ENCODE results near the gene THPO. TPM values are rescaled to one million over a fixed set of nuclear protein-coding genes. Genes with fewer than 3 reads are reported as not detected.

THPO gene
- total and polyA plus RNA-seq, 4 donors = 0.17 to 0.31 (median 0.20) TPM

GRCh38 chr3:184333700-184334099, 44.3 kb downstream of the THPO start:
- no peak overlapping the region for H3K9ac ChIP-seq (ENCODE audit: insufficient read depth in 1 of 2, low read length in 2 of 2)
- ATAC-seq (ENCODE audit: insufficient read depth, low FRiP score) = no peak

GRCh38 chr3:184333190-184333589, 44.8 kb downstream of the THPO start:
- Histone ChIP-seq H3K4me1 (ENCODE audit: control insufficient read depth in 5 of 5, insufficient read depth in 5 of 5, low read length in 5 of 5) (peaks cover under 1 to 20% (median 17%) of the 10 kb centered on the region in 5 donors), H3K9me3 (ENCODE audit: control insufficient read depth in 4 of 4, insufficient read depth in 3 of 4, low read length in 3 of 4) (no peaks in the 10 kb centered on the region), H3K36me3 (ENCODE audit: control insufficient read depth in 4 of 4, insufficient read depth in 4 of 4, low read length in 4 of 4) (peaks cover 26 to 49% (median 41%) of the 10 kb centered on the region in 4 donors), H3K27me3 (ENCODE audit: control insufficient read depth in 3 of 3, insufficient read depth in 3 of 3, low read length in 2 of 3) (no peaks in the 10 kb centered on the region), H3K4me3 (no peak overlapping the region), H3K27ac (ENCODE audit: low read depth in 1 of 2, low read length in 1 of 2) (peak overlapping the region in 1 of 2 donors; percentile 35), H3K9ac (ENCODE audit: insufficient read depth in 1 of 2, low read length in 2 of 2) (no peak overlapping the region)
- no peak for DNase-seq
- ATAC-seq (ENCODE audit: insufficient read depth, low FRiP score) = no peak
- no peak for TF ChIP-seq CTCF (IDR thresholded peaks at IDR 0.05; ENCODE audit: control extremely low read depth, extremely low read depth)
- 88 to 92% methylated on average over 6 of the region's 6 CpGs for WGBS, 2 donors

More at GRCh38 chr3:184333700-184334099, 44.3 kb downstream of the THPO start:
- Histone ChIP-seq H3K9me3 (ENCODE audit: control insufficient read depth in 4 of 4, insufficient read depth in 3 of 4, low read length in 3 of 4) (no peaks in the 10 kb centered on the region), H3K27me3 (ENCODE audit: control insufficient read depth in 3 of 3, insufficient read depth in 3 of 3, low read length in 2 of 3) (no peaks in the 10 kb centered on the region), H3K4me1 (ENCODE audit: control insufficient read depth in 5 of 5, insufficient read depth in 5 of 5, low read length in 5 of 5) (peaks cover 3 to 25% (median 17%) of the 10 kb centered on the region in 5 donors), H3K27ac (ENCODE audit: low read depth in 1 of 2, low read length in 1 of 2) (peak overlapping the region in 1 of 2 donors; percentile 0), H3K36me3 (ENCODE audit: control insufficient read depth in 4 of 4, insufficient read depth in 4 of 4, low read length in 4 of 4) (peaks cover 21 to 44% (median 36%) of the 10 kb centered on the region in 4 donors), H3K4me3 (no peak overlapping the region)
- 86 to 87% methylated on average over 3 of the region's 3 CpGs for WGBS, 2 donors
- no peak for DNase-seq
- no peak for TF ChIP-seq CTCF (IDR thresholded peaks at IDR 0.05; ENCODE audit: control extremely low read depth, extremely low read depth)

- H3K36me3 ChIP-seq (ENCODE audit: control insufficient read depth in 4 of 4, insufficient read depth in 4 of 4, low read length in 4 of 4) = peaks cover 30 to 56% (median 46%) of the 10 kb centered on the region in 4 donors
- no peak overlapping the region for H3K4me3 ChIP-seq
- peak overlapping the region; percentile 65 to 67 for H3K27ac ChIP-seq (ENCODE audit: low read depth in 1 of 2, low read length in 1 of 2)
- no peak for TF ChIP-seq CTCF (IDR thresholded peaks at IDR 0.05; ENCODE audit: control extremely low read depth, extremely low read depth)
- 64 to 66% methylated on average over 10 of the region's 10 CpGs for WGBS, 2 donors
- ATAC-seq (ENCODE audit: insufficient read depth, low FRiP score) = no peak
- no peaks in the 10 kb centered on the region for H3K9me3 ChIP-seq (ENCODE audit: control insufficient read depth in 4 of 4, insufficient read depth in 3 of 4, low read length in 3 of 4)
- H3K4me1 ChIP-seq (ENCODE audit: control insufficient read depth in 5 of 5, insufficient read depth in 5 of 5, low read length in 5 of 5) = peaks cover 0 to 15% (median 14%) of the 10 kb centered on the region in 5 donors
- no peak for DNase-seq
- no peak overlapping the region for H3K9ac ChIP-seq (ENCODE audit: insufficient read depth in 1 of 2, low read length in 2 of 2)
- no peaks in the 10 kb centered on the region for H3K27me3 ChIP-seq (ENCODE audit: control insufficient read depth in 3 of 3, insufficient read depth in 3 of 3, low read length in 2 of 3)
These were observed 45.5 kb downstream of the THPO start for GRCh38 chr3:184332370-184333090.
